ENCODE measurements around the gene CEBPG. TPM values are rescaled to one million over a fixed set of nuclear protein-coding genes. Genes with fewer than 3 reads are reported as not detected.

The CEBPG gene
- total and polyA plus RNA-seq, 2 donors (not counting 1 experiment from before 2014, with no cell fraction given) = 13.7 to 66.7 TPM

DNA sequence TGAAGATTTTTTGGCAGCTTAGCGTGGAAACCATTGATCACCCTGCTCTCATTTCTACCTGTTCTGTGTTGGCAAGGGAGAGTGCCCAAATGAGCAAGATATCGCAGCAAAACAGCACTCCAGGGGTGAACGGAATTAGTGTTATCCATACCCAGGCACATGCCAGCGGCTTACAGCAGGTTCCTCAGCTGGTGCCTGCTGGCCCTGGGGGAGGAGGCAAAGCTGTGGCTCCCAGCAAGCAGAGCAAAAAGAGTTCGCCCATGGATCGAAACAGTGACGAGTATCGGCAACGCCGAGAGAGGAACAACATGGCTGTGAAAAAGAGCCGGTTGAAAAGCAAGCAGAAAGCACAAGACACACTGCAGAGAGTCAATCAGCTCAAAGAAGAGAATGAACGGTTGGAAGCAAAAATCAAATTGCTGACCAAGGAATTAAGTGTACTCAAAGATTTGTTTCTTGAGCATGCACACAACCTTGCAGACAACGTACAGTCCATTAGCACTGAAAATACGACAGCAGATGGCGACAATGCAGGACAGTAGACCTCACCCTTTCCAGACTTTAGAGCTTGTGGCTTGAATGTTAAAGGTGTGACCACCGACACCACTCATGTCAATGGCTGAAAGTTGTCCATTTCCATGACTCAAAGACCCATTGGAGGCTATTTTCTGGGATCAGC is 5.8 kb downstream of the CEBPG start:
- Histone ChIP-seq H3K4me2 (ENCODE audit: extremely low read depth, insufficient read depth, low read length) (no peak overlapping the region), H3K79me2 (ENCODE audit: control insufficient read depth, insufficient read depth, low read length) (peaks cover 53% of the 10 kb centered on the region), H3K4me3 (replicated peaks in 1 of 4; ENCODE audit: control extremely low read depth in 1 of 4, insufficient read depth in 1 of 4, low read depth in 3 of 4, low read length in 4 of 4) (no peak overlapping the region), H3K9me3 (ENCODE audit: control insufficient read depth, insufficient read depth, low read depth, low read length) (no peaks in the 10 kb centered on the region), H3K27ac (ENCODE audit: insufficient read depth, low read length) (no peak overlapping the region), H3K9ac (ENCODE audit: insufficient read depth, low read length) (no peak overlapping the region), H3K36me3 (ENCODE audit: control insufficient read depth, insufficient read depth, low read length) (peaks cover 3% of the 10 kb centered on the region), H3K4me1 (ENCODE audit: control insufficient read depth, extremely low read depth, insufficient read depth, low read length) (peaks cover 6% of the 10 kb centered on the region), H2AFZ (ENCODE audit: low read length) (no peak overlapping the region), H4K20me1 (ENCODE audit: control insufficient read depth, extremely low read depth, insufficient read depth, low read length) (peaks cover 2% of the 10 kb centered on the region), H3K27me3 (ENCODE audit: control insufficient read depth, insufficient read depth, low read length) (no peaks in the 10 kb centered on the region)
- DNase-seq (ENCODE audit: low read depth in 2 of 2) = no peak
- TF ChIP-seq CTCF (conservative IDR thresholded peaks at IDR 0.05 in 1 of 2, IDR thresholded peaks at IDR 0.05 in 1 of 2; ENCODE audit: low read depth in 1 of 2, low read length in 2 of 2) = no peak
- no peak for TF ChIP-seq EZH2 (IDR thresholded peaks at IDR 0.05; ENCODE audit: low read length, missing control alignments)

- no peak for DNase-seq (ENCODE audit: low read depth in 2 of 2)
- H3K27ac ChIP-seq (ENCODE audit: insufficient read depth, low read length) = no peak overlapping the region
- H3K9ac ChIP-seq (ENCODE audit: insufficient read depth, low read length) = no peak overlapping the region
- peaks cover 3% of the 10 kb centered on the region for H3K36me3 ChIP-seq (ENCODE audit: control insufficient read depth, insufficient read depth, low read length)
- H3K9me3 ChIP-seq (ENCODE audit: control insufficient read depth, insufficient read depth, low read depth, low read length) = no peaks in the 10 kb centered on the region
- no peak for TF ChIP-seq EZH2 (IDR thresholded peaks at IDR 0.05; ENCODE audit: low read length, missing control alignments)
- TF ChIP-seq CTCF (conservative IDR thresholded peaks at IDR 0.05 in 1 of 2, IDR thresholded peaks at IDR 0.05 in 1 of 2; ENCODE audit: low read depth in 1 of 2, low read length in 2 of 2) = no peak
- H4K20me1 ChIP-seq (ENCODE audit: control insufficient read depth, extremely low read depth, insufficient read depth, low read length) = no peaks in the 10 kb centered on the region
- peaks cover 38% of the 10 kb centered on the region for H3K79me2 ChIP-seq (ENCODE audit: control insufficient read depth, insufficient read depth, low read length)
- no peak overlapping the region for H3K4me2 ChIP-seq (ENCODE audit: extremely low read depth, insufficient read depth, low read length)
- no peaks in the 10 kb centered on the region for H3K27me3 ChIP-seq (ENCODE audit: control insufficient read depth, insufficient read depth, low read length)
- H3K4me1 ChIP-seq (ENCODE audit: control insufficient read depth, extremely low read depth, insufficient read depth, low read length) = no peaks in the 10 kb centered on the region
- no peak overlapping the region for H2AFZ ChIP-seq (ENCODE audit: low read length)
- H3K4me3 ChIP-seq (replicated peaks in 1 of 4; ENCODE audit: control extremely low read depth in 1 of 4, insufficient read depth in 1 of 4, low read depth in 3 of 4, low read length in 4 of 4) = no peak overlapping the region
Observed at GRCh38 chr19:33381101-33381500, 7.6 kb downstream of the CEBPG start.

GRCh38 chr19:33382006-33382405 is 8.5 kb downstream of the CEBPG start:
- Histone ChIP-seq H3K4me1 (ENCODE audit: control insufficient read depth, extremely low read depth, insufficient read depth, low read length) (no peaks in the 10 kb centered on the region), H3K79me2 (ENCODE audit: control insufficient read depth, insufficient read depth, low read length) (peaks cover 34% of the 10 kb centered on the region), H3K9ac (ENCODE audit: insufficient read depth, low read length) (no peak overlapping the region), H3K27ac (ENCODE audit: insufficient read depth, low read length) (no peak overlapping the region), H3K4me2 (ENCODE audit: extremely low read depth, insufficient read depth, low read length) (no peak overlapping the region), H3K27me3 (ENCODE audit: control insufficient read depth, insufficient read depth, low read length) (no peaks in the 10 kb centered on the region), H3K4me3 (replicated peaks in 1 of 4; ENCODE audit: control extremely low read depth in 1 of 4, insufficient read depth in 1 of 4, low read depth in 3 of 4, low read length in 4 of 4) (no peak overlapping the region), H3K36me3 (ENCODE audit: control insufficient read depth, insufficient read depth, low read length) (peaks cover 3% of the 10 kb centered on the region), H4K20me1 (ENCODE audit: control insufficient read depth, extremely low read depth, insufficient read depth, low read length) (no peaks in the 10 kb centered on the region), H2AFZ (ENCODE audit: low read length) (no peak overlapping the region), H3K9me3 (ENCODE audit: control insufficient read depth, insufficient read depth, low read depth, low read length) (no peaks in the 10 kb centered on the region)
- TF ChIP-seq CTCF (conservative IDR thresholded peaks at IDR 0.05 in 1 of 2, IDR thresholded peaks at IDR 0.05 in 1 of 2; ENCODE audit: low read depth in 1 of 2, low read length in 2 of 2) = no peak
- no peak for TF ChIP-seq EZH2 (IDR thresholded peaks at IDR 0.05; ENCODE audit: low read length, missing control alignments)
- no peak for DNase-seq (ENCODE audit: low read depth in 2 of 2)

All from fibroblast of lung (primary cell).